Lower lobe of right lung (tissue), 2 donors: Measurements from ENCODE around the gene CCDC85C. TPM values are rescaled to one million over a fixed set of nuclear protein-coding genes. Genes with fewer than 3 reads are reported as not detected.

Experiments
- ATAC-seq, 2 donors: fragments of 200-7000 bp; cut with Tn5 transposase; one replicate each; pipeline ENCODE4 v1.9.1; 2020 to 2022; ENCODE audit warnings: mild to moderate bottlenecking in 2 of 2, moderate library complexity in 2 of 2
- DNase-seq: peaks from one replicate; pipeline ENCODE4 v3.0.0-alpha.2; 2020
- H3K27ac ChIP-seq: fragments of 200-600 bp; one replicate; pipeline ENCODE4 v1.8.0; 2022
- H3K27me3 ChIP-seq: fragments of 200-600 bp; one replicate; pipeline ENCODE4 v1.8.0; 2022; ENCODE audit warnings: low read depth
- H3K36me3 ChIP-seq: fragments of 200-600 bp; one replicate; pipeline ENCODE4 v1.8.0; 2022; ENCODE audit warnings: mild to moderate bottlenecking
- H3K4me1 ChIP-seq: fragments of 200-600 bp; one replicate; pipeline ENCODE4 v1.8.0; 2022
- H3K4me3 ChIP-seq: fragments of 200-600 bp; one replicate; pipeline ENCODE4 v1.8.0; 2022; ENCODE audit warnings: mild to moderate bottlenecking
- H3K9me3 ChIP-seq: fragments of 200-600 bp; one replicate; pipeline ENCODE4 v1.8.0; 2022
- intact Hi-C: fragments of 100-400 bp; cut with DNase I; formaldehyde crosslinking; loops from one replicate; pipeline ENCODE4 v1.11.0; 2022
- total RNA-seq: library from RNA; stranded (reverse); fragmentation: NEBNext Ultra II Directional; extraction: Animal tissue kit (Norgen Biotek cat#: 25700); gene quantifications from one replicate; pipeline ENCODE4 v1.2.1, GENCODE V29; 2021
- TF ChIP-seq, protein P1 (sequence below): fragments of 200-600 bp; IDR thresholded peaks from one replicate; pipeline ENCODE4 v1.8.0; 2022; ENCODE audit warnings: antibody characterized with exemption, mild to moderate bottlenecking
- donor health status: DM: no; HTN: yes; CAD: no; lungs with severe emphysema.

The CCDC85C gene
- total RNA-seq, 1 donor from 2014 or later = 15.3 TPM

DNA sequence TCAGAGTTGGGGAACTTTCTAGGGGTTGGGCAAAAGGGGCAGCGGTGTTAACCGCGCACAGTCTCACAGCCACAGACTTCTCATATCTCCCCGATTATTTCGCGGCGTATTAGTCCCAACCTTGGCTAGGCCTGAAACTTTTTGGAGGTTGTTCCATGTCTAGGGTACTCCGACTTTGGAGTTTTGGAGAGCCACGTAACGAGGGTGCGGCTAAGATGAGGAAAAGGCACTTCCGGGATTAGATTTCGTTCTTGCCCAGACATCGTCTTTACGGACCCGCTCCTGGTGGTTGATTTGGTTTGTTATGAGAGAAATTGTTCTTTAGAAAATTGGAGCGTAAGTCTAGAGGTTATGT, 122.3 kb downstream of the CCDC85C start:
- no peak for DNase-seq
- Histone ChIP-seq H3K4me3 (peak overlapping the region; percentile 83), H3K27me3 (no peaks in the 10 kb centered on the region), H3K36me3 (no peaks in the 10 kb centered on the region), H3K9me3 (no peaks in the 10 kb centered on the region), H3K27ac (peak overlapping the region; percentile 96), H3K4me1 (peaks cover 43% of the 10 kb centered on the region)
- intact Hi-C loops = no loop called here
- peak in 1 of 2 donors; percentile 1 for ATAC-seq
- TF ChIP-seq, protein P1, sequence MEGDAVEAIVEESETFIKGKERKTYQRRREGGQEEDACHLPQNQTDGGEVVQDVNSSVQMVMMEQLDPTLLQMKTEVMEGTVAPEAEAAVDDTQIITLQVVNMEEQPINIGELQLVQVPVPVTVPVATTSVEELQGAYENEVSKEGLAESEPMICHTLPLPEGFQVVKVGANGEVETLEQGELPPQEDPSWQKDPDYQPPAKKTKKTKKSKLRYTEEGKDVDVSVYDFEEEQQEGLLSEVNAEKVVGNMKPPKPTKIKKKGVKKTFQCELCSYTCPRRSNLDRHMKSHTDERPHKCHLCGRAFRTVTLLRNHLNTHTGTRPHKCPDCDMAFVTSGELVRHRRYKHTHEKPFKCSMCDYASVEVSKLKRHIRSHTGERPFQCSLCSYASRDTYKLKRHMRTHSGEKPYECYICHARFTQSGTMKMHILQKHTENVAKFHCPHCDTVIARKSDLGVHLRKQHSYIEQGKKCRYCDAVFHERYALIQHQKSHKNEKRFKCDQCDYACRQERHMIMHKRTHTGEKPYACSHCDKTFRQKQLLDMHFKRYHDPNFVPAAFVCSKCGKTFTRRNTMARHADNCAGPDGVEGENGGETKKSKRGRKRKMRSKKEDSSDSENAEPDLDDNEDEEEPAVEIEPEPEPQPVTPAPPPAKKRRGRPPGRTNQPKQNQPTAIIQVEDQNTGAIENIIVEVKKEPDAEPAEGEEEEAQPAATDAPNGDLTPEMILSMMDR = no peak

DNA sequence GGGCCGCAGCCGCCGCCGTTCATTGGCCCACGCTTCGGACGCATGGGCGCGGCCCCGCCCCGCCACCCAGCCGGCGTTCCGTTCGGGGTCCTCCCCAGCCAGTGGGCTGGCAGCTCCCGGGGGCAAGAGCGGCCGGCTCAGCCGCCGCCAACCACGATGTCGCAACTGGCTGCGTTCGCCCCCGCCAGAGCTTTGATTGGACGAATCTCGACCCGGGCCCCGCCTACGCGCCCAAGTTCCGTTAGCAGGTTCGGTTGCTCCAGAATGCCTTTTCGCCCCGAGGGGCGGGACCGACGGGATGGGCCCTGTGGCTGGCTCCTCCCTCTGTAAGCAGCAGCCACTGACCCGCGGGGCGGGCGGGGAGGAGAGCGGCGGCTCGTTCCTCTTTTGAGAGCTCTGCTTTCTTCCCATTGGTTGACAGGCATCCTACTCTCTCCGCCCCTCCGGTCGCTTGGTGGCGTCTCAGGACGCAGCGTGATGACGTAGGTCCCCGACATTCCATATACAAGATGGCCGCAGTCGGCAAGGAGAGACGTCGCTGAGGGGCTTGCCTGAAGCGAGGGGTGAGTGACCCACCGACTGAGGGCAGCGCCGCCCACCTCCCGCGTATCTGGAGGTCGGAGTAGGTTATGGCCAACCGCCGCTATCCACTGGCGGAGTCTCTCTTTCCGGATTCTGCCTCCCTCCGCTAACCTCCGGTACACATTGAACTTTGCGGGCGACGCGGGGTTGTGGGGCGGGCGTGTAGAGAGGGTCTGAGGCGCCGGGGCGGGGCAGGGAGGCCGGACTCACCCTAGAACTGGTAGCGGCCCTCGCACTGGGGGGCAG, 122.9 kb downstream of the CCDC85C start, which contains the start of gene CCNK:
TSS of gene CCNK (plus strand) at position 493 of the 828 bp plus-strand sequence. CDS start 11,269 bp downstream, outside the sequence.
- TF ChIP-seq, protein P1 = no peak
- intact Hi-C loops = no loop called here
- peaks cover 40% of the 10 kb centered on the region for H3K4me1 ChIP-seq

DNA sequence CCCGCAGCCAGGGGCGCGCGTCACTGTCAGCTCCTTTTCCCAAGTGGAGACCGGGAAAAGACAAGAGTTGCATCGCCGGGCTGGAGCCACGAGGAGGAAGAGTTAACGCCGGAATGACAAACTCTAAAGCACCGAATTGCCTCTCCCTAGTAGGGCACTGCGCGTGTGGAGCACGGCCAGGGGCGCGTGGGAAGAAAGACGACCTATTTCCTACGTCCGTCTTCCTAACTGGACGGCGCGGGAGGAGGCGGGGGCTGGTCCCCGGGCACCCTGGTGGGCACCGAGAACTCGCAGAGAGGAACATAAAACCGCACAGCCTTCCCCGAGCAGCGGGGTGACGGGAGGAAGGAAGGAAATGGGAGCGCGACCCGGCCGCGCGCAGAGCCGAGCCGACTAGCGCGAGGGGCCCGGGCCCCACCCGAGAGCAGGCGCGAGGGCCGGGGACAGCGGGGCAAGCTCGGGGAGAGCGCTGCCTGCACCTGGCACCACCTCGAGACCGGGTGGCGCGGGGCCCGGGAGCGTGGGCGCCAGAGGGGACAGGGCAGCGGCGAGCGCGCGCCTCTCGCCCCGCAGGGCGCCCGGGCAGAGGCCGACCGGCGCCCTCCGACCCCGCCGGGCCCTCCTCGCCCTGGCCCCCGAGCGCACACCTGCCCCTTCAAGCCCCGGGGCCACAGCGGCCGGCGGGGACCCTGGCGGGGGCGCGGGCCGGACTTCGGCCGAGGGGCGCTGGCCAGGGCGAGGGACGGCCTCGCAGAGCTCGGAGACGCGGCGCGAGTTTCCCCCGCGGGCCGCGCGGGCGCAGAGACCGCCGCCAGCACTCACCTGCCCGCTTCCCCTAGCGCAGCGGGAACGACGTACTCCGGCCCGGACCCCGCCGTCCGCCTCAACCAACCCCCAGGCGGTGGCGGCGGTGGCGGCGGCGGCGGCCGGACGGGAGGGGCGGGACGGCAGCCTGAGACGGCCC, 123.8 kb downstream of the CCDC85C start, which contains the start of gene SETD3:
TSS of gene SETD3 (minus strand) at position 954 of the 964 bp plus-strand sequence. CDS start 15,054 bp downstream, outside the sequence.
- Histone ChIP-seq H3K4me3 (peak within 1 kb of the TSS; percentile 83), H3K27me3 (no peaks in the 10 kb centered on the region), H3K27ac (peak within 1 kb of the TSS; percentile 96), H3K4me1 (peaks cover 48% of the 10 kb centered on the region), H3K9me3 (no peaks in the 10 kb centered on the region), H3K36me3 (no peaks in the 10 kb centered on the region)
- peak; percentile 4 to 9 for ATAC-seq
- peak; percentile 89 for DNase-seq
- TF ChIP-seq, protein P1 = peak; percentile 16
- intact Hi-C loops = no loop called here

More for the DNA sequence above, 122.9 kb downstream of the CCDC85C start, which contains the start of gene CCNK:
- no peaks in the 10 kb centered on the region for H3K9me3 ChIP-seq
- DNase-seq (peak; percentile 100), ATAC-seq (peak; percentile 97 to 98)
- H3K27me3 ChIP-seq = no peaks in the 10 kb centered on the region
- no peaks in the 10 kb centered on the region for H3K36me3 ChIP-seq
- peak within 1 kb of the TSS; percentile 83 for H3K4me3 ChIP-seq
- H3K27ac ChIP-seq = peak within 1 kb of the TSS; percentile 96

DNA sequence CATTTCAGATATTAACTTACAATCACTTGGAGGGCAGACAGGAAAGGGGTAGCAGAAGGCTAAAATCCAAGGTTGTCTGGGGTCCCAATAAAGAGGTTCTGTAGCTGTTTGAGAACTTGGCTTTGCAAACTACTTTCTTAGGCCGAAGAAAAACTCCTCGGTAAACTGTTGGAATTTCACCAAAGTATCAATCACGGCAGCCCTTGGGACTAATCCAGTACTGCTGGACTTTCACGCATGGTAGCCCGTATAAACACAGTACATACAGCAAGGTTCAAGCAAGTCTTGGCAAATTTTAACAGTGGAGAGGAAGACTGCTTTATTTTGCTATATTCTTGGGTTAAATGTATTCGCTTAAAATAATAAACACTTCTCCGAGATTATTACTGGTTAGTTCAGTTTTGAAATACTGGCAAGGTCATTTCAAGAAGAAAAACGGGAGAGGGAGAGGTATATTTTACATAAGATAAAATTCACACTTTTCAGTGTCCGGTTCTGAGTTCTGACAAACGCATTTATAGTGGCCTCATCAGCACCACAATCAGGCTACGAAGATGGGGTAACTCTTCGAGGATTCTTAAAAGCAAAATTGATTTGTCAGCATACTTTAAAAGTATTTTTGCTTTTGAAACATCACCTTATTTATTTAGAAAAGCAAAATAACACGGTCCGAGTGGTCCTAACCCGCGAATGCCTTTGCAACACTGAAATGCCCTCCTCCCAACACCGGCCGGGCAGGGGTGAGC, 124.7 kb downstream of the CCDC85C start:
- H3K9me3 ChIP-seq = no peaks in the 10 kb centered on the region
- intact Hi-C loops = no loop called here
- H3K4me1 ChIP-seq = peaks cover 54% of the 10 kb centered on the region
- no peaks in the 10 kb centered on the region for H3K36me3 ChIP-seq
- TF ChIP-seq, protein P1 = no peak
- H3K4me3 ChIP-seq = peak overlapping the region; percentile 83
- DNase-seq = no peak
- H3K27ac ChIP-seq = peak overlapping the region; percentile 96
- no peaks in the 10 kb centered on the region for H3K27me3 ChIP-seq
- no peak for ATAC-seq
